RWPE2 (cell line): Measurements from ENCODE around the gene MMP14.

Experiments
- ATAC-seq: fragments of 200-7000 bp; cut with Tn5 transposase; 3 replicates; pipeline ENCODE4 v1.9.1; 2021; ENCODE audit warnings: low read depth
- DNase-seq: peaks from one replicate; pipeline ENCODE4 v3.0.0-alpha.2; 2020; ENCODE audit warnings: low spot score
- H3K27ac ChIP-seq: fragments of 450-650 bp; 2 replicates; pipeline ENCODE4 v1.5.1; 2017; ENCODE audit warnings: mild to moderate bottlenecking; ENCODE audit not compliant: poor library complexity, severe bottlenecking
- H3K27me3 ChIP-seq: fragments of 250-450 bp; sonication (Bioruptor Pico); 2 replicates; pipeline ENCODE4 v1.5.1; 2021; ENCODE audit warnings: mild to moderate bottlenecking, moderate library complexity; ENCODE audit not compliant: insufficient read depth, poor library complexity, severe bottlenecking
- H3K36me3 ChIP-seq: fragments of 250-450 bp; sonication (Bioruptor Pico); 2 replicates; pipeline ENCODE4 v1.5.1; 2020; ENCODE audit warnings: low read depth, mild to moderate bottlenecking, moderate library complexity
- H3K4me1 ChIP-seq: fragments of 250-450 bp; sonication (Bioruptor Pico); 2 replicates; pipeline ENCODE4 v1.5.1; 2021; ENCODE audit warnings: mild to moderate bottlenecking, moderate library complexity; ENCODE audit not compliant: insufficient read depth, poor library complexity, severe bottlenecking
- H3K4me3 ChIP-seq: fragments of 250-450 bp; sonication (Bioruptor Pico); 2 replicates; pipeline ENCODE4 v1.5.1; 2021; ENCODE audit warnings: mild to moderate bottlenecking, moderate library complexity; ENCODE audit not compliant: severe bottlenecking
- H3K9me3 ChIP-seq: fragments of 250-450 bp; sonication (Bioruptor Pico); 2 replicates; pipeline ENCODE4 v1.5.1; 2021; ENCODE audit warnings: mild to moderate bottlenecking, moderate library complexity; ENCODE audit not compliant: severe bottlenecking
- CTCF ChIP-seq: fragments of 450-650 bp; IDR thresholded peaks from one replicate; pipeline ENCODE4 v1.5.1; 2017; ENCODE audit warnings: mild to moderate bottlenecking, moderate library complexity; ENCODE audit not compliant: poor library complexity, severe bottlenecking

MMP14 gene

GRCh38 chr14:22896760-22897159 lies 60.4 kb downstream of the MMP14 start:
- no peak overlapping the region for H3K27ac ChIP-seq
- peaks cover 12% of the 10 kb centered on the region for H3K4me1 ChIP-seq
- no peak for TF ChIP-seq CTCF
- no peaks in the 10 kb centered on the region for H3K27me3 ChIP-seq
- ATAC-seq, result no peak
- DNase-seq, result no peak
- H3K9me3 ChIP-seq, result no peaks in the 10 kb centered on the region
- peaks cover 15% of the 10 kb centered on the region for H3K36me3 ChIP-seq
- no peak overlapping the region for H3K4me3 ChIP-seq

GRCh38 chr14:22897357-22897756 lies 61.0 kb downstream of the MMP14 start:
- peaks cover 21% of the 10 kb centered on the region for H3K36me3 ChIP-seq
- ATAC-seq (no peak), DNase-seq (no peak)
- no peaks in the 10 kb centered on the region for H3K27me3 ChIP-seq
- TF ChIP-seq CTCF, result no peak
- H3K27ac ChIP-seq, result peak overlapping the region; percentile 49
- H3K4me1 ChIP-seq, result peaks cover 12% of the 10 kb centered on the region
- H3K9me3 ChIP-seq, result no peaks in the 10 kb centered on the region
- H3K4me3 ChIP-seq, result no peak overlapping the region
